PFSK-1 (cell line): Measurements from ENCODE around the gene PSMA7.

Experiments
- POLR2AphosphoS5 ChIP-seq: IDR thresholded peaks from 2 replicates; pipeline ENCODE4 v1.6.1; 2012; ENCODE audit warnings: low read depth, mild to moderate bottlenecking, control low read depth, low read length, moderate library complexity
- SIN3A ChIP-seq: IDR thresholded peaks from 2 replicates; pipeline ENCODE4 v1.6.1; 2012; ENCODE audit warnings: mild to moderate bottlenecking, low read length, moderate library complexity, borderline replicate concordance; ENCODE audit not compliant: insufficient read depth
- TAF1 ChIP-seq: IDR thresholded peaks from 2 replicates; pipeline ENCODE4 v1.6.1; 2012; ENCODE audit warnings: low read length, control low read depth, borderline replicate concordance; ENCODE audit not compliant: insufficient read depth
- TF ChIP-seq, protein P1 (sequence below), 2 experiments: IDR thresholded peaks; 2 replicates each; pipeline versions ENCODE4 v1.6.1 to v1.8.0; 2011 to 2012; ENCODE audit warnings: low read depth in 2 of 2, low read length in 2 of 2, control low read depth in 1 of 2, inconsistent platforms in 1 of 2, mild to moderate bottlenecking in 1 of 2, moderate library complexity in 1 of 2; ENCODE audit not compliant: insufficient read depth in 1 of 2

DNA sequence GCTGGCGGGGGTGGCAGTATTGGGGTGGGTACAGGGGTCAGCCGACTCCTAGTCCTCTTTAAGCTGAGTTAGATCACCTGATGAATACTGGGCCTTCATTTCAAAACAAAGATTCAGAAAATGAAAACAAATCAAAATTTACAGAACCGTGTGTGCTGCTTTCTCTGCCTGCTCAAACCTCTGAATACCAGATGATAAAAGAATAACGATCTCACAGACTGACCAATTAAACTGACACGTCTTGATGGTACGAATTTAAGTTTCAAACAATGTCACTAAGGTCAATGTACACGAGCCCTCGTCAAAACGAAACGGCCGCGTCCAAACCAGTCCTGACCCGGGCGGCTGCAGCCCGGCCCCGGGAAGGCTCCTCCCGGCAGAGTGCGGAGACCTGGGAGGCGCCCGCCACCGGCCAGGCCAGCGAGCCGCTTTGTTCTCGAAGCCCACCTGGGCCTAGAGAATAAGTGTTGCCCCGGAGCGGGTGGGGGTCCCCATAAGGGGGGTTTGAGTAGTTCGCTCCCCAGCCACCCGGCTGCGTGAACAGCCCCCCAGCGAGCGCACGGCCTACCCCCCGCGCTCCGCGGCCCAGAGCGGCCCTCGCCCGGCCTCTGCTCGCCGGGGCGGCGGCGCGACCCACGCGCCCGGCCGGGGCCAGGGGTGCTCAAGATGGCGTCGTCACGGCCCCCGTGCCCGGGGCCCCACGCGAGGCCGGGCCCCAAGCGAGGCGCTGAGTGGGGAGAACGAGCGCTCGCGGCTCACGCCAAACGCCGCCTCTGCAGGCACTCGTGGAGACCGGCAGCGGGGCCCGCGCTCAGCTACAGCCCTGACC, 728 bp downstream of the PSMA7 start:
- TF ChIP-seq TAF1 (no peak), SIN3A (0 out of 2 replicates have a peak, but pooled peaks have one; percentile 44), POLR2AphosphoS5 (no peak)
- TF ChIP-seq, protein P1, sequence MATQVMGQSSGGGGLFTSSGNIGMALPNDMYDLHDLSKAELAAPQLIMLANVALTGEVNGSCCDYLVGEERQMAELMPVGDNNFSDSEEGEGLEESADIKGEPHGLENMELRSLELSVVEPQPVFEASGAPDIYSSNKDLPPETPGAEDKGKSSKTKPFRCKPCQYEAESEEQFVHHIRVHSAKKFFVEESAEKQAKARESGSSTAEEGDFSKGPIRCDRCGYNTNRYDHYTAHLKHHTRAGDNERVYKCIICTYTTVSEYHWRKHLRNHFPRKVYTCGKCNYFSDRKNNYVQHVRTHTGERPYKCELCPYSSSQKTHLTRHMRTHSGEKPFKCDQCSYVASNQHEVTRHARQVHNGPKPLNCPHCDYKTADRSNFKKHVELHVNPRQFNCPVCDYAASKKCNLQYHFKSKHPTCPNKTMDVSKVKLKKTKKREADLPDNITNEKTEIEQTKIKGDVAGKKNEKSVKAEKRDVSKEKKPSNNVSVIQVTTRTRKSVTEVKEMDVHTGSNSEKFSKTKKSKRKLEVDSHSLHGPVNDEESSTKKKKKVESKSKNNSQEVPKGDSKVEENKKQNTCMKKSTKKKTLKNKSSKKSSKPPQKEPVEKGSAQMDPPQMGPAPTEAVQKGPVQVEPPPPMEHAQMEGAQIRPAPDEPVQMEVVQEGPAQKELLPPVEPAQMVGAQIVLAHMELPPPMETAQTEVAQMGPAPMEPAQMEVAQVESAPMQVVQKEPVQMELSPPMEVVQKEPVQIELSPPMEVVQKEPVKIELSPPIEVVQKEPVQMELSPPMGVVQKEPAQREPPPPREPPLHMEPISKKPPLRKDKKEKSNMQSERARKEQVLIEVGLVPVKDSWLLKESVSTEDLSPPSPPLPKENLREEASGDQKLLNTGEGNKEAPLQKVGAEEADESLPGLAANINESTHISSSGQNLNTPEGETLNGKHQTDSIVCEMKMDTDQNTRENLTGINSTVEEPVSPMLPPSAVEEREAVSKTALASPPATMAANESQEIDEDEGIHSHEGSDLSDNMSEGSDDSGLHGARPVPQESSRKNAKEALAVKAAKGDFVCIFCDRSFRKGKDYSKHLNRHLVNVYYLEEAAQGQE (IDR thresholded peaks at IDR 0.05; ENCODE audit: insufficient read depth in 1 of 2, low read depth in 2 of 2, low read length in 2 of 2), result no peak
